HUDEP-2 (cell line): ENCODE data around the gene NDUFB4.
A peak's percentile ranks its signal among the peaks of the same experiment; 100 is the strongest.

Source experiments
- DNase-seq, 76 experiments: peaks; one replicate each; lab custom pipeline; 2025; ENCODE audit not compliant: unreplicated experiment in 76 of 76; lab: John Stamatoyannopoulos, UW

Gene NDUFB4

DNA sequence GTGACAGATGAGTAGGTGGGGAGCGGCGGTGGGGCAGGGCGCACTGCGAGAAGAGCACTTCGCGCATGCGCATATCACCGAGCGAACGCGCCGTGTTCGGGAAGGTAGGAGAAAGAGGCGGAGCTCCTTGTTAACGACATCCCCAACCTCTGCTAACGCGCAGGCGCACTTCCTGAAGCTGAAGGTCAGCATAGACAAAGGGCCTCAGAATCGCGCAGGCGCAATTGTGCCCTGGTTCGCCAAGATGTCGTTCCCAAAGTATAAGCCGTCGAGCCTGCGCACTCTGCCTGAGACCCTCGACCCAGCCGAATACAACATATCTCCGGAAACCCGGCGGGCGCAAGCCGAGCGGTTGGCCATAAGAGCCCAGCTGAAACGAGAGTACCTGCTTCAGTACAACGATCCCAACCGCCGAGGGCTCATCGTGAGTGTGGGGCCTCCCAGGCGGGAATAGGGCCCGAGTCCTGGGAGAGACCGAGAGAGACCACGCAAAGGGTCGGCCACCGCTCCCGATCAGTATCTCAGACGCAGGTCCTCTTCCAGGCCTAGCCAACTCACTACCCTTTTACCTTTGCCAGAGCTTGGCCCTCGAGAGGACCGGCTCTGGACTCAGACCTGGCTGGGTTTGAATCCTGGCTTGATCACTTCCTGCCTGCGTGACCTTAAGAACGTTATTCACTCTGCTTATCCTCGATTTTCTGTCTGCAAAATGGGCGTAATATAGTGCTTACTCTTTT is at the start of gene NDUFB4:
NDUFB4 (plus strand) TSS at position 221 of the 737 bp plus-strand sequence; CDS start at position 245, 24 bp downstream.
- peak; percentile 55 to 98 (median 93) for DNase-seq

DNA sequence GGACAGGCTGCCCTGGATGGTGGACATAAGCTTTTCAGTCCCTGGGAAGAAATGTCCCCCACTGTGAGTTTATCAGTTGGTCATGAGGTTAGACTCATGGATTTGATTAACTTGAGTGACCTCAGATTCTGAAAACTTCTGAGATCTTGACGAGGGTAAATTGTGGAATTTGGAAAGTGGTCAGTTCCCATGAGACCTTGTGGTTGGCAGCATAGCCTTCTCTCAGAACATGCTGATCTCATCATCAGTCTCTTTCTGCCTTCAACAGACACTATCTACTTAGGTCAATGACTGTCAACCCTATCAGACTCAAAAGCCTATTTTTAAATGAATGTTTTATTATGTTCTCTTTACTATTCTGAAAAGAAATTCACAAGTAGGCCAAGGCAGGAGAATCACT is 45.6 kb upstream of the NDUFB4 start:
- no peak for DNase-seq

DNA sequence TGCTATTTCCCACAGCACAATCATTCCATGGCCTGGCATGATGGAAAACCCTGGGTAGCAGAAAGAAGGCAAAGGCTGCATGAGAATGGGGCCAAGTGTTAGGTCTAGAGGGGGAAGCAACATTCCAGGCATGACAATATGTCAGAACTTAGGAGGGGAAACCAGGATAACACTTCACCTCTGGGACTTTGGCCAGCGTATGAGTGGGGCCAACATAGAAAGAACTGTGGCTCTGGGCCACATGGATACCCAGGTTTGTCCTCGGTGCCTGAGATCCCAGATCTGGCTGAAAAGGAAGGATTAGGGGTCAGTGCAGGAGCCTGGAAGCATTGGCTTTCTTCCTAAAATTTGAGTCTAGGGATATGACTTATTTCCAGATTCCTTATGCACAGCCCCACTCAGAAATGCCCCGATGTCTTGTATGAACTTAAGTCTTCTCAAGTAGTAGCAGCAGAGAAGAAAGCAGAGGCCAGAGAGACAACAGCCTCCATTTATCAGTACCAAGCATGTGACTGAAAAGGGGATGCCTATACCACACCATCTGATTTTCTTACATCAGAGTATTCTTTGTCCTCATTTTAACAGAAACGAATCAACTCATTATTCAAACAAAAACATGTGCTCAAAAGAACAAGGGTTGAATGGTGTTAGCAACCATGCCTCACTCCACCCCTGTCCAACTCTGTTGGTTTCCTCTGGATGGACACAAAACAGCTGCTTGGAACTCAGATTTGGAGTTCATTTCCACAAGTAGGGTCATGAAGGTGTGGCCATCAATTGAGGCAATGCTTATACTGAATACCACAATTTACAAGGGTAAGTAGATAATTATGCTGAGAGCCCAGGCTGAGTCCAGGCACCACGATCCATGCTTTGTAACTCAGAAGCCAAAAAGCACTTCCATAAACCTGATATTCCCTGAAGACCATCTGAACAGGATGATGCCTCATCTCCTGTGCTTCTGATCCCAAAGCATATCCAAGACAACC is 43.7 kb upstream of the NDUFB4 start:
- no peak for DNase-seq

GRCh38 chr3:120554812-120555606 is 41.1 kb upstream of the NDUFB4 start:
- no peak for DNase-seq

DNA sequence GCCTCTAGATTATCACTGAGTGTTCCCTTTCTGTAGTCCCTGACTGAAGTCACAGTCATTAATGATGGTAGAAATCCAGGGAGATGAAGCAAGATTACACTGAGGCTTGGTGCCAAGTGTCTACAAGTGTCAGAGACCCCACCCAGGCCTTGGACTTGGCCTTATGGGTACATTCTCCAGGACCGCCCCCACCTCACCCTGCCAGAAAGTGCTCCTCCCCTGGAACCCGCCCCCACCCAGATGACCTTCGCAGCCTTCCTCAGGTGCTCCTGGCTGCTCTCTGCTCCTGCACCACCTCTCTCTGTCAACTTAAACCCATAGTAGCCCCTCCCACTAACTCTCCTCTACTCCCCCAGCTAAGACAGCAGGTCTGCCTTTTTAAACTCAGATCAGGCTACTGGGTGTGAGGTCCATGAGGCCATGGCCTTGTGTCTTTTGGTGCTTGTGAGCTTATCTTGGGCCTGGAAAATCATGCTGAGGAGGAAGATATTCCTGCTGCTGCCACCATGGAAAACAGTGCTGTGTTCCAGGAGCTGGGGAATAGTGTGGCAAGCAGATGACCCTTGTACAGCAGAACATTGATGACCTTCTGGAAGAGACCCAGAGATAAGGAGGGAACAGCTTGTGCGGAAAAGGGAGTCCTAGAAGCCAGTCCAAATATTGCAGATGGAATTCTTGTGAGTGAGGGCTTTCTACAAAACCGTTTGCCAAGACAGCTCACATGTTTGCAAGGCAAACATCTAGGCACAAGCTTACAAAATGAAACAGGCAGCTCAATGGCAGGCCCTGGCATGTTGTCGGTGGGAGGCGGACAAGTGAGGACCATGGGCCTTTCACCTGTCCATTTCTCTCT is 40.3 kb upstream of the NDUFB4 start:
- DNase-seq: no peak

GRCh38 chr3:120557115-120557514 is 39.0 kb upstream of the NDUFB4 start:
- DNase-seq: no peak

- DNase-seq: peak in 73 of 76 experiments; percentile 20 to 87 (median 65)
Measured at GRCh38 chr3:120558771-120559241, 37.3 kb upstream of the NDUFB4 start.

DNA sequence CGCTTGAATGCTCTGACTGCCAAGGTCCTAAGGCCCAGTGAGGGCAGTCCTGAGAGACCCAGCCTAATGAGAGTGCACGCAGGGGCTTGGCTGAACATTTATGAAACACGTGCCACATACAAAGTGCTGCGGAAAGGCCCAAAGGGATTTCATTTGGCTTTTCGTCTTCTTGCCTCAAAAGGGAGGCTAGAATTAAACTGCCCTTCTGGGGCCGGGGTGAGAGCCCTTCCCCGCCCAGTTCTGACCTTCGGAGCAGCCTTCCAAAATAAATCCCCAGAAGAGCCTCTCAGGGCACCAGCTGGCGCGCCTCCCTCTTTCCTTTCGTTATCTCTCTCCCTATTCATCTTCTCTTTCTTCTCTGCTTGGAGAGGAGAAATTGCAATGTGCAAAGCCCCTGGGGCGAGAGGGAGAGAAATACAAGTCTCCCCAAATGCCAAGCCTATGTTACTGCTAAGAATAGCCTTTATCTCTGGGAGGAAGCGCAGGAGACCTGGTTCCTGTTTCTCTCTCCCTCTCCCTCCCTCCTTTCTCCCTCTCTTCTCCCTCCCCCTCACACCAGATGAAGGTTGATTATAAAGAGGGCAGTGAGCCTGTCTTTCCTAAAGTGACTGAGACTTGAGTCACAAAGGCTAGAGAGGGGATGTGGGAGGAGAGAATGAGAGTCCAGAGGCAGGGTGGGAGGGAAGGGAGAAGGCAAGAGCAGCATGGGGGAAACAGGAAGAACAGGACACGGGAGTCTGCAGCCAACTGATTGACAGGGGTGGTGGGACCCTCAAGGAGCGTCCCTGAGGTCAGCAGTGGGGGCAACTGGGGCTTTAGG is 36.7 kb upstream of the NDUFB4 start:
- DNase-seq: peak in 13 of 76 experiments; percentile 6 to 37 (median 17)

DNA sequence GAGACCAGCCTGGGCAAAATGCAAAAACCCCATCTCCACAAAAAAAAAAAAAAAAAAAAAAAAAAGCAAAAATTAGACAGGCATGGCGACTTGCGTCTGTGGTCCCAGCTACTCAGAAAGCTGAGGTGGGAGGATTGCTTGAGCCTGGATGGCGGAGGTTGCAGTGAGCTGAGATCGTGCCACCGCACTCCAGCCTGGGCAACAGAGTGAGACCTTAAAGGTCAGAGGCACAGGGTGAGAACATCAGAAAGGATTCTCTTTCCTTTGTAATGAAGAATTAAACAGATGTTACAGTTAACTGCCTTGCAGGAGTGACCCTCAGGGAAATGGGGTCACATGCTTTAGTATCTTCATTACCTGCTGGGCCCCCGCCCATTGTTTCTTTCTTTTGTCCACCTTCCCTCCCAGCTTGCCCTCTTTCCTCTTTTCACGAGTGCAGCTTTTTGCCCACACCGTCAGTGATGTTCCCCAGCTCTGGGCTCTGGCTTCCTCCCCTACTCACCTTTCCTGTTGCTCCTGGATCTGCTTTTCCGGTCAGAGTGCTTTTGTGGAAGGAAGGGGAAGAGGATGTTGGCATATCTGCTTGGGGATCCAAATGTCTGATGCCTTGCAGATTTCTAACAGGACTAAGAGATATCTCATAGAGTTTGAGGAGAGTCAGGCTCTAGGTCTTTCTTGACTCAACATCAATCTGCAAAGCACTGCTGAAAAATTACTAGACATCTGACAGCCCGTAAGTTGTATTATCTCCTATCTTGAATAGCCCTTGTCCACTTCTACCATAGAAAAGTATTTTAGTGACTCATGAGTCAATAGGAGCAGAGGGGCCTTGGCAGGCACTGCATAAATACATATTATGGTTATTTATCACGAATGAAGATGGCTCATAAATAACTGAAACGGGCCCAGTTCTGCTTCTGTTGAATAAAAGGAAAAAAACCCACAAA is 35.6 kb upstream of the NDUFB4 start:
- DNase-seq: no peak

- DNase-seq: peak in 48 of 76 experiments; percentile 2 to 59 (median 21)
Measured at GRCh38 chr3:120561251-120562045, 34.7 kb upstream of the NDUFB4 start.

DNA sequence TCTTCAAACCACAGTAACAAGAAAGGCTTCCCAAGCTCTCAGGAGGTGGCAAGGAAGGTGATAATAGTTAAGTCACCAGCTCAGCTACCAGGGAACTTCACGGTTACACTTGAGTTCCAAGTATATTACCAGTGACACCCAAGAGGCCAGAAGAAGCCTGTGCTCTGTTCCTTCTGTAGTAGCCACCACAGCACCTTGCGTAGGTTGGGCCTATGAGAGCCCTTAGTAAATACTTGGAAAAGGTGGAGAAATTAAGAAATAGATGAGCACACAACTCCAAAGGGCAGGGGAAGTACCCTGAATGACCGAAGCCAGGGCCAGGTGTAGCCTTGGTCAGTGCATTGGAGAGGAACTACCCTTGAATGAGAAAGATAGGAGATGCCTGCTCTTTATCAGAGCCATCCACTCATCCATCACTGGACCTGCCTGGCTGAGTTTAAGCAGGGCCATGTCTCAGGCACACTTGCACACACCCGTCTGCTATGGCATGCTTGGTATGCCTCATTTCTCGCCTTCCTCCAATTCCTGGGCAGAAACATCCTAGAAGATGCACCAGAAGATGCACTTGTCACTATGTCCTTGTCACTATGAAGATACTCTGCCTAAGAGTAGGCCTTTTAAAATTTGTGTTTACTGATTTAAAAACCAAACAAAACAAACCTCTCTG is 32.6 kb upstream of the NDUFB4 start:
- DNase-seq: no peak

GRCh38 chr3:120566243-120566975 is 29.7 kb upstream of the NDUFB4 start:
- no peak for DNase-seq

DNA sequence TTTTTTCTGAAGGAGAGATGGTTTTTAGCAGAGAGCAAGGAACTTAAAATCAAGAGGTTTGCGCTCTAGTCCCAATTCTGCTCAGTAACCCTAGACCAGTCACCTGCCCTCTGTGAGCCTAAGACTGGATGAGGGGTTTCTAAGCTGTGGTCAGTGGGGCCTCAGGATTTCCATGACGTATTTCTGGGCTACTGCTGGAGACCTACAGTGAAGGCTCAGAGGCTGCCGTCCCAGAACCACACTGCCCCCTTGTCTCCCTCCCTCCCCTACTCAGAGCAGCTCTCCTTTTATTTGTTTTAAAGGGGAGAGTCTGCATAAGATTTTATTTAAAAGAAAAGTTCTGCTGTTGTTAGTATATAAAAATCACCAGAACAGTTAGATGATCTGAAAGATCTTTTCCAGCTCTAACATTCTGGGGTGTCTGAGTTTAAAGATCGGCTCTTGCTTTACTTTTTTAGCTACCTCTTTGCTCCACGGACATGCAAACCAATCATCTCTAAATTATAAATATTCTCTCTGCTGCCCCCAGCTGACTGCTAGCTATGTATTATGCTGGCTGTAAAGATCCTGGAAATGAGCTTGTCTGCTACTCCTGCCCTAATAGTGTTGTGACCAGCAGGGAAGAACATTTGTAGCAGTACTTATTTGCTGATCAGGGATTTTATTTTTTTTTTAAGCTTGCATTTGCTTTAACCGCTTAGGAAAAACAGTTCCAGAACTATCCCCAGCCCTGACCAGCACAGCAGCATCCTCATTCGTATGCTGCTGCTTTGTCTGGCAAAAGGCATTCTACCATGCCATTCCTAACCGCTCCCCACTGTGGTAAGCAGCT is 28.6 kb upstream of the NDUFB4 start:
- peak in 6 of 76 experiments; percentile 3 to 22 (median 8) for DNase-seq

DNA sequence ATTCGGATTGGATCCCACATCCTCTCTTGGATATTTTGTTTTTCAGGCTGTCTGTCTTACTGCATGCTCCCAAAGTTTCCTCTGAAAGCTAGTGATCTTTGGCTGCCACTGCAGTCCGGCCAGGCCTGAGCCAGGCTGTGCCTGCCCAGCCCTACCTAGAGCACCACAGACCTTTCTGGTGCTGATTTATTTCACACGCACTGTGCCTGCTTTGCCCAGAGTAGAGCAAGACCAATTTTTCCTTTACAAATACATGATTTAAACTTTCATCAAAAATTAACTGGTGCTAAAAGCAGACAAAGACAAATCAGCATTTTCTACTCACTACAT is 28.0 kb upstream of the NDUFB4 start:
- DNase-seq: no peak

DNA sequence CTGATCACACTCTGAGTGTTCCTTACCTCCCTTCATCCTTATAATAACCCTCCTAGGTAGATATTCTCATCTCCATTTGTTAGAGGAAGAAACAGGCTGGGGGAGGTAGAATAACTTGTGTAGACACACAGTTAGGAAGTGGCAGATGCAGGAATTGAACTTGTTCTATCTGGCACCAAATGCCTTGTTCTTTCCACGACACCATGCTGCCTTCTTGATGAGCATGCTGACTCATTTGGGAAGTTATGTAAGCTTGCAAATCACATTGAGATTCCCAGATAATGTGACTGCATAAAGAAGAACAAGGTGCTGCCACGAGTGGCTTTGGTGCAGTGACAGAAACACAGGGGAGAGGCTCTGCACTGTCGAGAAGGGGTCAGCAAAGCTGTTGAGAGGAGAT is 27.5 kb upstream of the NDUFB4 start:
- no peak for DNase-seq
